OCI-LY3 (cell line): ENCODE results near the gene MRPL42.

Experiments used
- EZH2phosphoT487 ChIP-seq: fragments of 200-600 bp; shearing (Covaris generic); IDR thresholded peaks from 2 replicates; pipeline ENCODE4 v1.6.1; 2018; ENCODE audit warnings: antibody characterized with exemption, mixed run types, low read depth
- TF ChIP-seq, protein P1 (sequence below): fragments of 200-600, 300-600 bp; sonication (generic); IDR thresholded peaks from 2 replicates; pipeline ENCODE4 v1.5.1; 2014; ENCODE audit warnings: antibody characterized with exemption, low read length, low read depth

DNA sequence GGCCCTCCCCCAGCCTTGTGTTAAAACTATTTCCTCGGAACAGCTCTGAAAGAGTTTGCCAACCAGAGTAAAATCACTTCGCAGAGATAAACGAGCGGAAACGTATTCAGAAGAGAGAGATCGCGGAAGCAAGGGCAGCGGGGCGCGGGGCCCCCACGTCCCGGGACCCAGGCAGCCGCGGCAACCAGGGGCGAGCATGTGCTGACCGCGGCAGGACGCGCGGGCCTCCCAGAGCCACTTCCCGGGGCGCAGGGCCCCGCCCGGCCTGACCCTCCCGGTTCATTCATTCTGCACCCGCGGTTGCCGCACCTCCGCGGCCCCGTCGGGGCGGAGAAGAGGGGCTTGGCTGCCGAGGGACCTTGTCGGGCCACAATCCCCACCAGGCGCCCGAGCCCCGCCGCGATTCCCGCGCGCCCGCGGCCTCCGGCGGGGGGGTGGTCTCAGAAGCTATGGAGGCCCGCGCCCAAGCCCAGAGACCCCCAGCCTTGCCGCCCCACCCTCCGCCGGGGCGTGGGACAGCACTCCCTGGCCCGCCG is 26.2 kb upstream of the MRPL42 start:
- TF ChIP-seq, protein P1, sequence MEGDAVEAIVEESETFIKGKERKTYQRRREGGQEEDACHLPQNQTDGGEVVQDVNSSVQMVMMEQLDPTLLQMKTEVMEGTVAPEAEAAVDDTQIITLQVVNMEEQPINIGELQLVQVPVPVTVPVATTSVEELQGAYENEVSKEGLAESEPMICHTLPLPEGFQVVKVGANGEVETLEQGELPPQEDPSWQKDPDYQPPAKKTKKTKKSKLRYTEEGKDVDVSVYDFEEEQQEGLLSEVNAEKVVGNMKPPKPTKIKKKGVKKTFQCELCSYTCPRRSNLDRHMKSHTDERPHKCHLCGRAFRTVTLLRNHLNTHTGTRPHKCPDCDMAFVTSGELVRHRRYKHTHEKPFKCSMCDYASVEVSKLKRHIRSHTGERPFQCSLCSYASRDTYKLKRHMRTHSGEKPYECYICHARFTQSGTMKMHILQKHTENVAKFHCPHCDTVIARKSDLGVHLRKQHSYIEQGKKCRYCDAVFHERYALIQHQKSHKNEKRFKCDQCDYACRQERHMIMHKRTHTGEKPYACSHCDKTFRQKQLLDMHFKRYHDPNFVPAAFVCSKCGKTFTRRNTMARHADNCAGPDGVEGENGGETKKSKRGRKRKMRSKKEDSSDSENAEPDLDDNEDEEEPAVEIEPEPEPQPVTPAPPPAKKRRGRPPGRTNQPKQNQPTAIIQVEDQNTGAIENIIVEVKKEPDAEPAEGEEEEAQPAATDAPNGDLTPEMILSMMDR, result no peak
- no peak for TF ChIP-seq EZH2phosphoT487
